ENCODE results near the gene GNG14.

GNG14 gene

DNA sequence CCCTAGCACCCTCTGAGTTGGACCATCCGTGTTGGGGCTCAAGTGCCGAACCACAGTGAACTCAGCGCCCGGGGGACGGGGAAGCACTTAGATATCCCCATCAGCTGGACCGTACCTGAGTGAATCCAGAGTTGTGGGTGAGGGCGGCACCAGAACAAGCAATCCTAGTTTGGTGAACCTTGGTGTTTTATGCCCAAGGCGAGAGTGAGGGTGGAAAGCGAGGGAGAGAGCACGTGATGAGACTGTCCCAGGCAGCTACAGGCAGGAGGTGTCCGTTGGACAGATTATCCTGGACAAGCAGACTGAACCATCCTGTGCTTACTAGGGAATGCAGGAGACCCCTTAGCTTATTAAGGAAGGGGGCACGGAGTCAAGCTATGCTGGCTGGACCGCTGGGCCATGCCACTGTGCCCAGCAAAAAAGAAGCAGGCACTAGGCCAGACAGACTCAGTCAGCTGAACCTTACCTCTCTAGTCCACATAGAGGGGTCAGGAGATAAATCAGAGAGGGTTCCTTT is 50.1 kb downstream of the GNG14 start:
- TF ChIP-seq, protein P1, sequence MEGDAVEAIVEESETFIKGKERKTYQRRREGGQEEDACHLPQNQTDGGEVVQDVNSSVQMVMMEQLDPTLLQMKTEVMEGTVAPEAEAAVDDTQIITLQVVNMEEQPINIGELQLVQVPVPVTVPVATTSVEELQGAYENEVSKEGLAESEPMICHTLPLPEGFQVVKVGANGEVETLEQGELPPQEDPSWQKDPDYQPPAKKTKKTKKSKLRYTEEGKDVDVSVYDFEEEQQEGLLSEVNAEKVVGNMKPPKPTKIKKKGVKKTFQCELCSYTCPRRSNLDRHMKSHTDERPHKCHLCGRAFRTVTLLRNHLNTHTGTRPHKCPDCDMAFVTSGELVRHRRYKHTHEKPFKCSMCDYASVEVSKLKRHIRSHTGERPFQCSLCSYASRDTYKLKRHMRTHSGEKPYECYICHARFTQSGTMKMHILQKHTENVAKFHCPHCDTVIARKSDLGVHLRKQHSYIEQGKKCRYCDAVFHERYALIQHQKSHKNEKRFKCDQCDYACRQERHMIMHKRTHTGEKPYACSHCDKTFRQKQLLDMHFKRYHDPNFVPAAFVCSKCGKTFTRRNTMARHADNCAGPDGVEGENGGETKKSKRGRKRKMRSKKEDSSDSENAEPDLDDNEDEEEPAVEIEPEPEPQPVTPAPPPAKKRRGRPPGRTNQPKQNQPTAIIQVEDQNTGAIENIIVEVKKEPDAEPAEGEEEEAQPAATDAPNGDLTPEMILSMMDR (conservative IDR thresholded peaks at IDR 0.05; ENCODE audit: low read depth, low read length), result no peak
- no peak for DNase-seq (ENCODE audit: low read depth)
- H3K4me3 ChIP-seq (ENCODE audit: low read depth, low read length), result peak overlapping the region; percentile 98

Data from choroid plexus epithelial cell (primary cell).